Activated T-helper 1 cell treated with anti-CD3 and anti-CD28 coated beads, Interleukin-2, amount 50 U/mL, for 16 hours (primary cell): ENCODE results near the gene REEP5.
"Not testable (repeated sequence)": the region's sequence is repeated elsewhere in the genome, so short reads cannot be mapped to it uniquely, and the experiment has no call there.

ENCODE experiments used
- DNase-seq, 2 donors: peaks; one replicate each; pipeline ENCODE4 v3.0.0-alpha.2; 2020; ENCODE audit warnings: low read depth in 1 of 2, low spot score in 1 of 2

REEP5 gene

GRCh38 chr5:112933651-112934365 is 11.8 kb upstream of the REEP5 start:
- no peak for DNase-seq

- no peak for DNase-seq
Measured at GRCh38 chr5:112933105-112933504, 11.1 kb upstream of the REEP5 start.

- no peak for DNase-seq
Measured at GRCh38 chr5:112931473-112931872, 9.4 kb upstream of the REEP5 start.

GRCh38 chr5:112930082-112930344 is 8.0 kb upstream of the REEP5 start:
- DNase-seq = no peak

- DNase-seq = no peak
Measured at GRCh38 chr5:112929336-112930081, 7.5 kb upstream of the REEP5 start.

- DNase-seq = no peak
Measured at GRCh38 chr5:112923988-112924387, 2.0 kb upstream of the REEP5 start.

GRCh38 chr5:112923148-112923917 is 1.3 kb upstream of the REEP5 start:
- no peak for DNase-seq

GRCh38 chr5:112921026-112921832 is 798 bp downstream of the REEP5 start:
- peak; percentile 9 to 45 for DNase-seq

GRCh38 chr5:112919972-112920371 is 2.1 kb downstream of the REEP5 start:
- no peak for DNase-seq

GRCh38 chr5:112918679-112919078 is 3.3 kb downstream of the REEP5 start:
- no peak for DNase-seq

GRCh38 chr5:112918136-112918535 is 3.9 kb downstream of the REEP5 start:
- no peak for DNase-seq

- DNase-seq = no peak
Measured at GRCh38 chr5:112917453-112917995, 4.5 kb downstream of the REEP5 start.

- DNase-seq = no peak
Measured at GRCh38 chr5:112915831-112916230, 6.2 kb downstream of the REEP5 start.

GRCh38 chr5:112914584-112914983 is 7.4 kb downstream of the REEP5 start:
- no peak for DNase-seq

- no peak for DNase-seq
Measured at GRCh38 chr5:112910529-112910928, 11.5 kb downstream of the REEP5 start.

- no peak for DNase-seq
Measured at GRCh38 chr5:112908854-112909253, 13.2 kb downstream of the REEP5 start.

- DNase-seq = no peak
Measured at GRCh38 chr5:112907166-112907631, 14.8 kb downstream of the REEP5 start.

- no peak for DNase-seq
Measured at GRCh38 chr5:112906637-112907036, 15.4 kb downstream of the REEP5 start.

- not testable (repeated sequence) for DNase-seq
Measured at GRCh38 chr5:112904996-112905395, 17.0 kb downstream of the REEP5 start.

GRCh38 chr5:112902561-112902960 is 19.5 kb downstream of the REEP5 start:
- no peak for DNase-seq

- DNase-seq = no peak
Measured at GRCh38 chr5:112895682-112896081, 26.3 kb downstream of the REEP5 start.
